Immature natural killer cell (primary cell): ENCODE results near the gene RALGPS2. TPM values are rescaled to one million over a fixed set of nuclear protein-coding genes. Genes with fewer than 3 reads are reported as not detected.
"Not testable (repeated sequence)": the region's sequence is repeated elsewhere in the genome, so short reads cannot be mapped to it uniquely, and the experiment has no call there.

ENCODE experiments used
- DNase-seq, 3 donors: peaks; one replicate each; pipeline ENCODE4 v3.0.0; 2022; ENCODE audit warnings: mixed read lengths in 1 of 3
- H3K27ac Mint-ChIP-seq, 6 donors: one replicate each; pipeline ENCODE4 v1.8.0; 2020; ENCODE audit warnings: mixed read lengths in 6 of 6, mild to moderate bottlenecking in 5 of 6, inconsistent platforms in 4 of 6, moderate library complexity in 3 of 6
- H3K27me3 Mint-ChIP-seq, 3 donors: one replicate each; pipeline ENCODE4 v1.8.0; 2020 to 2021; ENCODE audit warnings: low read depth in 3 of 3, mild to moderate bottlenecking in 3 of 3, mixed read lengths in 3 of 3, moderate library complexity in 3 of 3, inconsistent platforms in 1 of 3
- H3K36me3 Mint-ChIP-seq, 3 donors: one replicate each; pipeline ENCODE4 v1.8.0; 2020; ENCODE audit warnings: mixed read lengths in 3 of 3, inconsistent platforms in 2 of 3, mild to moderate bottlenecking in 2 of 3
- H3K4me1 Mint-ChIP-seq, 2 donors: one replicate each; pipeline ENCODE4 v1.8.0; 2020; ENCODE audit warnings: inconsistent platforms in 2 of 2, mild to moderate bottlenecking in 2 of 2, mixed read lengths in 2 of 2, moderate library complexity in 1 of 2
- H3K4me3 Mint-ChIP-seq, 5 donors: one replicate each; pipeline ENCODE4 v1.8.0; 2020; ENCODE audit warnings: mild to moderate bottlenecking in 5 of 5, mixed read lengths in 5 of 5, inconsistent platforms in 3 of 5, moderate library complexity in 3 of 5
- H3K9me3 Mint-ChIP-seq, 6 donors: one replicate each; pipeline ENCODE4 v1.8.0; 2020; ENCODE audit warnings: mild to moderate bottlenecking in 6 of 6, mixed read lengths in 6 of 6, inconsistent platforms in 4 of 6, moderate library complexity in 3 of 6
- polyA plus RNA-seq, 3 donors: library from polyadenylated mRNA; unstranded; fragments of 300-500 nt; fragmentation: Illumina TruSeq; gene quantifications; one replicate each; pipeline ENCODE4 v1.2.3, GENCODE V29; 2021

Gene RALGPS2
- polyA plus RNA-seq, 3 donors from 2014 or later, result 4.7 to 7.2 TPM; not detected in 1

DNA sequence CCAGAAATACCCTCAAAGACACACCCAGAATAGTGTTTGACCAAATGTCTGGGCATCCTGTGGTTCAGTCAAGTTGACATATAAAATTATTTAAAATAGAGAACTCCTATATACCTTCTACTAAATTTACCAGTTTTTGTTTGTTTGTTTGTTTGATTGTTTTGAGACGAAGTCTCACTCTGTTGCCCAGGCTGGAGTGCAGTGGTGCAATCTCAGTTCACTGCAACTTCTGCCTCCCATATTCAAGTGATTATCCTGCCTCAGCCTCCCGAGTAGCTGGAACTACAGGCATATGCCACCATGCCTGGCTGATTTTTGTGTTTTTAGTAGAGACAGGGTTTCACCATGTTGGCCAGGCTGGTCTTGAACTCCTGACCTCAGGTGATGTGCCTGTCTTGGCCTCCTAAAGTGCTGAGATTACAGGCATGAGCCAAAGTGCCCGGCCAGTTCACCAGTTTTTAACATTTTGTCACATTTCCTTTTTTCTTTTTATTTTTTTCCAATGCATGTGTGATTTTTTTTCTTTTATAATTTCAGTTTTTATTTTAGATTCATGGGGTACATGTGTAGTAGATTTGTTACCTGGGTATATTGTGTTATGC lies 29.7 kb downstream of the RALGPS2 start:
- H3K36me3 Mint-ChIP-seq, H3K4me1 Mint-ChIP-seq, H3K27me3 Mint-ChIP-seq, DNase-seq, H3K27ac Mint-ChIP-seq, H3K4me3 Mint-ChIP-seq: not testable (repeated sequence)
- peaks cover 0 to 17% (median 8%) of the 10 kb centered on the region in 6 donors for H3K9me3 Mint-ChIP-seq

DNA sequence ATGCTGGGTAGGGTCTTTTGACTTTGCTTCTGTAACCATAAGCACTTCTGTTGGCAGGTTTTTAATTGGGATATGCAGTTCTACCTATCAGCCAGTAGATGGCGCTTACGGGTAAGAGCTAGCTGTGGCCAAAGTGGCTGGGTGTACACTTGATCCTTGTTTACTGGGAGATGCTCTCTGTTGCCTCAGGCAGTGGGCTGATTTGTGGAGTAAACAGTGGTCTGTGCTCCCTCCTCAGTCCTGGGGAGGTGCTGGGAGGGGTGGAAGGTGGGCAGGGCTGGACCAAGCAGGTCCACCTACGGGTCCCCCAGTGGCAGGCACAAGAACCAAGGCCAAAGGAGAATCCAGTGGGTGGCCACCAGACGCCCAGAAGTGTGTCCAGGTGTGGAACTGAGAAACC lies 43.4 kb downstream of the RALGPS2 start:
- Mint-ChIP-seq H3K4me1 (no peaks in the 10 kb centered on the region), H3K27ac (no peak overlapping the region), H3K36me3 (peaks cover 0 to 27% (median 11%) of the 10 kb centered on the region in 3 donors), H3K27me3 (peaks cover 2 to 9% (median 4%) of the 10 kb centered on the region in 3 donors), H3K9me3 (peaks cover 18 to 42% (median 32%) of the 10 kb centered on the region in 6 donors), H3K4me3 (no peak overlapping the region)
- DNase-seq, result peak; percentile 15 to 29 (median 24)

DNA sequence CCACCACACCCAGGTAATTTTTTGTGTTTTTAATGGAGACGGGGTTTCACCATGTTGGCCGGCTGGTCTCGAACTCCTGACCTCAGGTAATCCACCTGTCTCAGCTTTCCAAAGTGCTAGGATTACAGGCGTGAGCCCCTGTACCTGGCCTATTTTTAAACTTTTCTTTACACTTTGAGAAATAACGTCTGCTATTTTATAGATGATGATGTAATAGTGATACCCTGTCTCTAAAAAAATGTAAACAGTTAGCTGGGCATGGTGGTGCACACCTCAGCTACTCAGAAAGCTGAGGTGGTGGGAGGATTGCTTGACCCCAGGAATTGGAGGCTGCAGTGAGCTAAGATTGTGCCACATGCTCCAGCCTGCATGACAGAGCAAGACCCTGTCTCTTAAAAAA lies 47.9 kb downstream of the RALGPS2 start:
- Mint-ChIP-seq H3K27me3 (peaks cover 0 to 4% (median 2%) of the 10 kb centered on the region in 3 donors), H3K4me3 (no peak overlapping the region), H3K36me3 (peaks cover 0 to 9% (median 8%) of the 10 kb centered on the region in 3 donors), H3K9me3 (peaks cover 0 to 8% (median 4%) of the 10 kb centered on the region in 6 donors), H3K27ac (no peak overlapping the region), H3K4me1 (no peaks in the 10 kb centered on the region)
- no peak for DNase-seq

DNA sequence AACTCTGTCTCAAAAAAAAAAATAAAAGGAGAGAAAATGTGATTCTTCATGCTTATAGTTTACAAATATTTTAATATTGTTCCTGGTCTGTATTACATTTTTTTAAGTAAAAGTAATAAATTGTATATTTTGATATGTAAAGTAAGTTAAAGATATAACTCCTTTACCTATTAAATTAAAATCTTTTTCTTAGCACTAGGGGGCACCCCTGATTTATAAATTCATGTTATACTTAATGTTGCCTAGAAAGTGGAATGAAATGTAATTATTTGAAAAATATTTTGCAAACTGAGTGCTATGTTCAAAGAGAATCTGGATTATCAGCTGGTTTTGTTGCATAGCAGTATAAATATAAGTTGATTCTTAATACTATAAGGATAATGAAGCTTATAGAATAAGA lies 49.2 kb downstream of the RALGPS2 start:
- H3K27ac Mint-ChIP-seq, result no peak overlapping the region
- H3K36me3 Mint-ChIP-seq, result peaks cover 0 to 9% (median 7%) of the 10 kb centered on the region in 3 donors
- peak in 2 of 3 donors; percentile 4 to 5 for DNase-seq
- H3K9me3 Mint-ChIP-seq, result peaks cover 0 to 8% (median 2%) of the 10 kb centered on the region in 6 donors
- no peak overlapping the region for H3K4me3 Mint-ChIP-seq
- H3K27me3 Mint-ChIP-seq, result peaks cover 0 to 2% (median 0%) of the 10 kb centered on the region in 3 donors
- H3K4me1 Mint-ChIP-seq, result no peaks in the 10 kb centered on the region

DNA sequence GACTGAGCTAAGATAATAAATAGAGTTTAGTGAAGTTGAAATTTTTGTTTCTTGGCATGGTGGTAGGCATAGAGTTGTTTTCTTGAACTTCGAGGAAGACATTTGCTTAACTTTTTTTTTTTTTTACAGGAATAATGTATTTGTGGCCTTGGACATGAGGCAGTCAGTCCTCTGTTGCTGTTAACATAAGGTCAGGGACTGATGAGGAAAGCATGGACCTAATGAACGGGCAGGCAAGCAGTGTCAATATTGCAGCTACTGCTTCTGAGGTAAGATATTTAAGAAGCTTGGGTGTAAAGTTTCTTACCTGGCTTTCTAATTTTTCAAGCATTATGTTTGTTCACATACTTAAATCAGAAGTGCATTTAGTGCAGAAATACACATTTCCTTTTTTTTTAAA lies 51.5 kb downstream of the RALGPS2 start:
- DNase-seq, result no peak
- H3K27ac Mint-ChIP-seq, result no peak overlapping the region
- H3K4me1 Mint-ChIP-seq, result no peaks in the 10 kb centered on the region
- H3K27me3 Mint-ChIP-seq, result peaks cover 0 to 2% (median 2%) of the 10 kb centered on the region in 3 donors
- no peak overlapping the region for H3K4me3 Mint-ChIP-seq
- peaks cover 0 to 20% (median 9%) of the 10 kb centered on the region in 3 donors for H3K36me3 Mint-ChIP-seq
- H3K9me3 Mint-ChIP-seq, result no peaks in the 10 kb centered on the region

DNA sequence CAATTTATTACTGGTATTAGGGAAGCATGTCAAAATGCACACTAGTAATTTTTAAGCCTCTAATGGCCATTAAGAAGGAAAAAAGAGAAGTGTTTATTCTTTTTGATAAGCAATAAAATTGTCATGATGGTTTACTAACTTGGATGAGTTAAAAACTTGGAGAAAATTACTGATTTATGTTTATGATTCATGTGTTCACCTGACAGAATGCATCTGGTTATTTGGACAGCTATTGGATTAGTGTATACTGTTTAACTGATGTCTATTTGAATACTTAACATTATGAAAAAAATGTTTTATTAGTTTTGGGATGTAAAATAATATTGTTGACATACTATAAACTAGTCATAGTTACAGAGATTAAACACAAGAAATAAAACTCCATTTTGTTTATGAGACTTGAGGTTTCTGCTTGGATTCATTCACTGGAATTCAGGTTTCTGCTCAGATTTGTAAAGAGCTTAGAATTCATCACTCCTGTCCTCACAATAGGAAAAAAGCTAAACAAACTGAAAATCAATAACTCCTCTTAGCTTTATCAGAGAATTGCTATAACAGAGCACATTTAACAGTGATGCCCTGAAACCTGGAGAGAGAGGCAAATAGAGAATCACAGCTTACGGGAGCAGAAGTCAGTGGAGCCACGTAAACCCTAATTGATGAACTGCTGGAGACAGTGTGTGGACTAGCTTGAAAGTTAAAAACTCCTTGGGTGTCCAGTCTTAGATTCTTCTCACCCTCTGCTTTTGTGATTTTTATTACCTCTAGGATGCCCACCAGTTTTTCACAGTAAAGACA lies 56.7 kb downstream of the RALGPS2 start:
- Mint-ChIP-seq H3K36me3 (peaks cover 0 to 22% (median 10%) of the 10 kb centered on the region in 3 donors), H3K27ac (no peak overlapping the region), H3K4me3 (no peak overlapping the region), H3K27me3 (peaks cover 0 to 2% (median 0%) of the 10 kb centered on the region in 3 donors), H3K4me1 (no peaks in the 10 kb centered on the region), H3K9me3 (no peaks in the 10 kb centered on the region)
- no peak for DNase-seq

DNA sequence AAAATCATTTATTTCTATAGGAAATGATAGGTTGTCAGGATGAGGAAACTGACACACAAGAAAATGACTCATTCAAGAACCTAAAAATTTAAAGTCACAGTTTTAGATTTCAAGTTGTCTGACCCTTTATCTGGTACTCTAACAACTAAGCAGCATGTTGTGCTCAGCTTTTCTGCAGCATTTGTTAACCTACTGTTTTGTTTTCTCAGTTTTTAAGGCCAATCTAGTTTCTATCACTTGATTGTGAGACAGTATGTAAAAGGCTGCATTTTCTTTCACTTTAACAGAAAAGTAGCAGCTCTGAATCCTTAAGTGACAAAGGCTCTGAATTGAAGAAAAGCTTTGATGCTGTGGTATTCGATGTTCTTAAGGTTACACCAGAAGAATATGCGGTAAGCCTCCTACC lies 59.1 kb downstream of the RALGPS2 start:
- Mint-ChIP-seq H3K9me3 (no peaks in the 10 kb centered on the region), H3K4me1 (no peaks in the 10 kb centered on the region), H3K27ac (no peak overlapping the region), H3K4me3 (no peak overlapping the region), H3K27me3 (peaks cover 0 to 2% (median 1%) of the 10 kb centered on the region in 3 donors), H3K36me3 (peaks cover 4 to 30% (median 15%) of the 10 kb centered on the region in 3 donors)
- DNase-seq, result no peak

DNA sequence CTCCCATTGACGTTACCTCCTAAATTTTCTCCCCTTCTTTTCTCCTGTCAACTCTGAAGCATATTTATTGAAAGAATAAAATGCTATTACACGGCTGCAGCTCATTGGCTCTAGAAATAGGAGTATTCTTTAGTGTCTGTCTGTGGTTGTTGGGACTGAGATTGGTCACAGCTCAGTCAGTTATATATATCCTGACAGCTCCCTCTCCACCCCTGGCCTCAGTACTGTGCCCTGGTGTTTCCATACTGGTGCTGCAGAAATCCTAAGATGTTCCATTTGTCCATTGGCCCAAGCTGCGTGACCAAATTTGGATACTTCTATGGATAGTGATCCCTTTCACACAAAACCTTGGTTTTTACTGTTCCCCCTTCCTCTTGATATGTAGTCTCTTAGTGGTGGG lies 67.3 kb downstream of the RALGPS2 start:
- H3K4me1 Mint-ChIP-seq, result peaks cover 4 to 6% of the 10 kb centered on the region in 2 donors
- DNase-seq, result no peak
- no peak overlapping the region for H3K27ac Mint-ChIP-seq
- H3K9me3 Mint-ChIP-seq, result peaks cover 0 to 1% (median 0%) of the 10 kb centered on the region in 6 donors
- H3K27me3 Mint-ChIP-seq, result peaks cover 0 to 1% (median 0%) of the 10 kb centered on the region in 3 donors
- H3K36me3 Mint-ChIP-seq, result peaks cover 4 to 19% (median 6%) of the 10 kb centered on the region in 3 donors
- no peak overlapping the region for H3K4me3 Mint-ChIP-seq

DNA sequence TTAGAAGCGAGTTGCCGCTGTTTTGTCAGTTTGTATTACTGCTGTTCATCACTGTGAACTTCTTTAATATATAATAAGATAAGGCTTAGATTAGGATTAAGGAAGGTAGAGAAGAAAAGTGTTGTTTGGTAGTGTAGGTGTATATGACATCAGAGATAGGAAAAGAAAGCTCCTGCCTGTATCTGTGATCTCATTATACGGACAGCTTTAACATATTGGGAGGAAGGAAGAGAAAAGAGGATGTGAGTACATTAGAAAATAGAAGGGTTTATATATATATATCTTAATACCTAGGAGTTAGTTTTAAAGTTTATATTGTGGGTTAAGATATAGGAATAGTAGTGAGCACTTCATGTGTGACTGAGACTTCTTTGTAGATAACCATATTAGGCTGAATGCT lies 71.0 kb downstream of the RALGPS2 start:
- Mint-ChIP-seq H3K27ac (no peak overlapping the region), H3K9me3 (peaks cover 0 to 4% (median 0%) of the 10 kb centered on the region in 6 donors), H3K4me1 (peaks cover 5 to 6% of the 10 kb centered on the region in 2 donors), H3K36me3 (peaks cover 3 to 7% (median 4%) of the 10 kb centered on the region in 3 donors), H3K4me3 (no peak overlapping the region), H3K27me3 (no peaks in the 10 kb centered on the region)
- no peak for DNase-seq

DNA sequence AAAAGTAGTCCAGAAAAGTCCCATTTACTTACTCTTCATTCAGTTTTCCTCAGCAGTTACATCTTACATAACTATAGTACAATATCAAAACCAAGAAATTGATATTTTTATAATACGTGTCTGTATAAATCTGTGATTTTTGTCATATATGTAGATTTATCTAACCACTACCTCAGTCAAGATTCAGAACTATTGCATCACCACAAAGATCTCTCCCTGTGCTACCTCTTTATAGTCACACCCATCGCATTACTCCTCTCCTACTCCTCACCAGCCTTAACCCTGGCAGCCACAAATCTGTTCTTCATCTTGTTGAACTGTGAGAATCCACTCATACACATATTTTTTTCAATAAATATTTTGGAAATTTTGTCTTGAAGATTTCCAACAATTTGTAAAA lies 72.5 kb downstream of the RALGPS2 start:
- Mint-ChIP-seq H3K4me1 (peaks cover 5 to 6% of the 10 kb centered on the region in 2 donors), H3K27ac (no peak overlapping the region), H3K36me3 (peaks cover 3 to 7% (median 4%) of the 10 kb centered on the region in 3 donors), H3K9me3 (peaks cover 0 to 2% (median 0%) of the 10 kb centered on the region in 6 donors), H3K27me3 (no peaks in the 10 kb centered on the region), H3K4me3 (no peak overlapping the region)
- no peak for DNase-seq

DNA sequence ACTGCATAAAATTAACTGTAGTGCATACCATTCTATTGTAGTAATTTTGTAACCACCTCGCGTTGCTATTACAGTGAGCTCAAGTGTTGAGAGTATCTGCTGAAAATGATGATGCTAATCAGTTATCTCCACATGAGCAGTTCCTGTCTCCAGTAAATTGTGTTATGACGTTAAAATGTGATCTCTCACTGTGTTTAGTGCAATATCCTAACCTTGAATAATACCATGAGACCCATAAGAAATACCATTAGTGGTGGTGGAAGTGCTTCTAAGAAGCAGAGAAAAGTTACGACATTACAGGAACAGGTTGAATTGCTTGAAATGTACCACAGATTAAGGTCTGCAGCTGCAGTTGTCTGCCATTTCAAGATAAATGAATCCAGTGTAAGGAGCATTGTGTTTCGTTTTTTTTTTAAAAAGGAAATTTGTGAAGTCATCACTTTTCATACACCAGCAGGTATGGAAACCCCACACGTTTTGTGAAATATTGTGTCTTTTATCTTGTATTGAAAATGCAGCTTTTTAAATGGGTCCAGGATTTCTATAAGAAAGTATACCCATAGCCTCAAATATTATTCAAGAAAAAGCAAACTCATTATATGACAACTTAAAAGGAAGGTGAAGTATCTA lies 73.3 kb downstream of the RALGPS2 start:
- H3K4me3 Mint-ChIP-seq, result no peak overlapping the region
- H3K27ac Mint-ChIP-seq, result no peak overlapping the region
- H3K36me3 Mint-ChIP-seq, result peaks cover 3 to 7% (median 4%) of the 10 kb centered on the region in 3 donors
- H3K4me1 Mint-ChIP-seq, result peaks cover 5 to 6% of the 10 kb centered on the region in 2 donors
- no peaks in the 10 kb centered on the region for H3K27me3 Mint-ChIP-seq
- DNase-seq, result no peak
- peaks cover 0 to 2% (median 0%) of the 10 kb centered on the region in 6 donors for H3K9me3 Mint-ChIP-seq

DNA sequence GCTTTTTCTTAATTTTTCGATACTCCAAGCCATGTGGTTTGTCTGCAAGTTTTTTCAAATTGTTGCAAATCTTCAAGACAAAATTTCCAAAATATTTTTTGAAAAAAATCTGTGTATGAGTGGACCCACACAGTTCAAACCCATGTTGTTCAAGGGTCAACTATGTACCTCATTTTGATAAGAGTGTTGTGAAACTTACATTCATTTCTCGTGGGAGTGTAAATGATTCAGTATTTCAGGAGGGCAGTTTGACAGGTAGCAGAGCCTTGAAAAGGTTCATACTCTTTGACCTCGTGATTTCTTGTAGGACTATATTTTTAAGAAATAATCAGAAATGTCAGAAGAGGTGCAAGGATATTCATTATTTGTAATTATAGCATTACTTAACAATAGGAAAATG lies 77.8 kb downstream of the RALGPS2 start:
- H3K4me3 Mint-ChIP-seq, result no peak overlapping the region
- H3K36me3 Mint-ChIP-seq, result peaks cover 4 to 8% (median 7%) of the 10 kb centered on the region in 3 donors
- no peaks in the 10 kb centered on the region for H3K27me3 Mint-ChIP-seq
- no peak overlapping the region for H3K27ac Mint-ChIP-seq
- DNase-seq, result no peak
- H3K4me1 Mint-ChIP-seq, result peaks cover 0 to 7% of the 10 kb centered on the region in 2 donors
- H3K9me3 Mint-ChIP-seq, result peaks cover 0 to 2% (median 0%) of the 10 kb centered on the region in 6 donors

DNA sequence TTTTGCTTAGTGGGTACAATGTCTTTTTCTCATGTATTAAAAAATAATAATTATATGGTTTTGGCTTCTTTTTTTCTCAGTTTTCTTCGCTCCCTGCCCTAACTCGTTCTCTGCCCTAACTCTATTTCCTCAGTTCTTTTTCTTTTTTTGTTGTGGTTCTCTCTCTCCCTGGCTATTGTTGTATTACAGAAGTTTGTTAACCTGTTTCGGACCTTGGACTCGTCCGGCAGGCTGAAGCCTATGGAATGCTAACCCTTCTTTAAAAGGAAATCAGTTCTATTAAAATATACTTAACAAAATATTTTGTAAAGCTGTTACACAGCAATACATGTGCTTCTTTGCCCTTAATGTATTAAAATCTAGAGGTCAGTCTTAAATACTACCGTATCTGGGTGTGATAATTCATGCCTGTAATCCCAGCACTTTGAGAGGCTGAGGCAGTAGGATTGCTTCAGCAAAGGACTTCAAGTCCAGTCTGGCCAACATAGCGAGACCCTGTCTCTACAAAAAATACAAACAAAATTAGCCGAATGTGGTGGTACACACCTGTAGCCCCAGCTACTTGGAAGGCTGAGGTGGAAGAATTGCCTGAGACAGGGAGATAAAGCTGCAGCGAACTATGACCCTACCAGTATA lies 81.7 kb downstream of the RALGPS2 start:
- no peak overlapping the region for H3K27ac Mint-ChIP-seq
- peaks cover 0 to 12% (median 4%) of the 10 kb centered on the region in 3 donors for H3K36me3 Mint-ChIP-seq
- no peaks in the 10 kb centered on the region for H3K9me3 Mint-ChIP-seq
- DNase-seq, result no peak
- H3K4me1 Mint-ChIP-seq, result peaks cover 0 to 7% of the 10 kb centered on the region in 2 donors
- no peaks in the 10 kb centered on the region for H3K27me3 Mint-ChIP-seq
- no peak overlapping the region for H3K4me3 Mint-ChIP-seq
